K562 (cell line): ENCODE measurements around the gene DPH1. TPM values are rescaled to one million over a fixed set of nuclear protein-coding genes. Genes with fewer than 3 reads are reported as not detected.

ENCODE experiments used
- ATAC-seq: fragments of 200-7000 bp; cut with Tn5 transposase; 3 replicates; pipeline ENCODE4 v1.9.1; 2020; ENCODE audit warnings: moderate library complexity
- BruUV-seq: library from RNA; stranded (reverse); fragments of 400-500 nt; replicated peaks from 2 replicates; lab custom pipeline; 2021; lab: Mats Ljungman, UMichigan
- CTCF ChIA-PET: fragments of 300-600 bp; formaldehyde crosslinking; extraction: SDS; loops from one replicate; lab custom pipeline; 2021; ENCODE audit warnings: low intra/inter-chr PET ratio; lab: Yijun Ruan, JAX
- POLR2A ChIA-PET: fragments of 300-600, 350-650 bp; sonication (Branson Sonifier 250); formaldehyde crosslinking; extraction: SDS; loops from one replicate; lab custom pipeline; 2021; ENCODE audit warnings: antibody characterized with exemption, inconsistent platforms; lab: Yijun Ruan, JAX
- DNase-seq, 4 experiments: peaks; one replicate each; pipeline versions ENCODE4 v3.0.0 to v3.0.0-alpha.2; 2011 to 2018; ENCODE audit warnings: low spot score in 3 of 4, mixed read lengths in 3 of 4; ENCODE audit errors: extremely low read depth in 1 of 4
- FAIRE-seq: peaks from 2 replicates; lab custom pipeline; 2011; peaks lifted over from hg19 to GRCh38; lab: Jason Lieb, UNC
- H2AFZ ChIP-seq: 2 replicates; pipeline ENCODE4 v1.6.0; 2011; ENCODE audit warnings: low read depth, low read length, control low read depth, inconsistent platforms
- H3K27ac ChIP-seq: fragments of 200-600 bp; 3 replicates; pipeline ENCODE4 v1.8.0; 2011; ENCODE audit warnings: low read depth, mild to moderate bottlenecking, control low read depth, inconsistent platforms, low read length, moderate library complexity, mixed read lengths; ENCODE audit errors: extremely low read depth
- H3K27me3 ChIP-seq, 2 experiments: fragments of 300-600 bp in 1 of 2; 2 replicates in 1 of 2; 3 replicates in 1 of 2; pipeline versions ENCODE4 v1.6.0 to v1.8.0; 2011; ENCODE audit warnings: inconsistent platforms in 2 of 2, low read length in 2 of 2, mild to moderate bottlenecking in 1 of 2, mixed read lengths in 1 of 2, moderate library complexity in 1 of 2; ENCODE audit not compliant: control insufficient read depth in 2 of 2, insufficient read depth in 2 of 2
- H3K36me3 ChIP-seq: fragments of 300-600 bp; 3 replicates; pipeline ENCODE4 v1.8.0; 2011; ENCODE audit warnings: mild to moderate bottlenecking, low read length, inconsistent platforms; ENCODE audit not compliant: control insufficient read depth, insufficient read depth
- H3K4me1 ChIP-seq, 2 experiments: fragments of 200-600 bp in 1 of 2; replicated peaks in 1 of 2; 2 replicates in 1 of 2; 3 replicates in 1 of 2; pipeline versions ENCODE4 v1.5.1 to v1.8.0; 2011; ENCODE audit warnings: inconsistent platforms in 2 of 2, low read length in 2 of 2, mild to moderate bottlenecking in 1 of 2, mixed read lengths in 1 of 2, moderate library complexity in 1 of 2; ENCODE audit not compliant: control insufficient read depth in 2 of 2, insufficient read depth in 2 of 2
- H3K4me2 ChIP-seq: 2 replicates; pipeline ENCODE4 v1.6.1; 2011; ENCODE audit warnings: low read length, control low read depth, inconsistent platforms, mixed read lengths; ENCODE audit not compliant: insufficient read depth
- H3K4me3 ChIP-seq: fragments of 200-600 bp; sonication (generic), shearing (Covaris generic); 2 replicates; pipeline ENCODE4 v1.5.1; 2016; ENCODE audit warnings: control low read depth, inconsistent platforms
- H3K79me2 ChIP-seq: fragments of 200-600 bp; 3 replicates; pipeline ENCODE4 v1.8.0; 2011; ENCODE audit warnings: low read length, inconsistent platforms; ENCODE audit not compliant: control insufficient read depth, insufficient read depth
- H3K9ac ChIP-seq, 2 experiments: 2 replicates each; pipeline versions ENCODE4 v1.6.0 to v1.6.1; 2011; ENCODE audit warnings: low read depth in 2 of 2, low read length in 2 of 2, control low read depth in 1 of 2, inconsistent platforms in 1 of 2, mild to moderate bottlenecking in 1 of 2, mixed read lengths in 1 of 2; ENCODE audit not compliant: insufficient read depth in 1 of 2
- H3K9me1 ChIP-seq: one replicate; pipeline ENCODE4 v1.6.0; 2011; ENCODE audit warnings: inconsistent platforms, mild to moderate bottlenecking, low read length, moderate library complexity; ENCODE audit not compliant: control insufficient read depth, insufficient read depth
- H3K9me3 ChIP-seq: replicated peaks from 2 replicates; pipeline ENCODE4 v1.5.1; 2011; ENCODE audit warnings: low read depth, low read length, inconsistent platforms; ENCODE audit not compliant: control insufficient read depth, insufficient read depth
- H4K20me1 ChIP-seq: replicated peaks from 2 replicates; pipeline ENCODE4 v1.6.1; 2011; ENCODE audit warnings: low read length, inconsistent platforms, mixed read lengths; ENCODE audit not compliant: control insufficient read depth, insufficient read depth
- IRF1 ChIP-seq: sonication (generic); formaldehyde crosslinking; IDR thresholded peaks from 2 replicates; pipeline ENCODE4 v1.8.0; 2022; ENCODE audit warnings: missing genetic modification reagents, mild to moderate bottlenecking, borderline replicate concordance
- MECOM ChIP-seq: fragments of 250-450 bp; sonication (Bioruptor Pico); IDR thresholded peaks from 2 replicates; pipeline ENCODE4 v1.8.0; 2022; ENCODE audit warnings: inconsistent platforms
- POLR2G ChIP-seq: fragments of 200-400 bp; formaldehyde crosslinking; IDR thresholded peaks from 2 replicates; pipeline ENCODE4 v1.6.1; 2017; ENCODE audit warnings: low read depth, mild to moderate bottlenecking, antibody characterized with exemption, low read length, moderate library complexity
- WGBS: fragments of 100-300 bp; shearing (Covaris generic); methylation state at CpG from one replicate; pipeline ENCODE4 v1.1.6; 2016; ENCODE audit warnings: low coverage, mixed read lengths; ENCODE audit not compliant: insufficient coverage; ENCODE audit errors: missing lambda C conversion rate; 5-methylcytosine and 5-hydroxymethylcytosine counted together
- in situ Hi-C: fragments of 300-500 bp; cut with MboI; formaldehyde crosslinking; loops from 4 replicates; pipeline ENCODE4 v1.15.0; 2018; ENCODE audit warnings: inconsistent platforms, mixed read lengths
- intact Hi-C: fragments of 100-400 bp; cut with micrococcal nuclease; formaldehyde crosslinking; loops from 2 replicates; pipeline ENCODE4 v1.14.2; 2022
- polyA plus RNA-seq, 8 experiments: library from polyadenylated mRNA; depleted of rRNA in 4 of 8; stranded (reverse) in 5 of 8; unstranded in 3 of 8; fragments of >200 nt; fragmentation: Nextera tagmentation in 2 of 8; fragmentation: Illumina TruSeq in 1 of 8; extraction: Ambion mirVana in 2 of 8; extraction: Trizol in 1 of 8; gene quantifications; 2 replicates each; pipeline versions ENCODE4 v1.2.1 to v1.2.3, GENCODE V29; 2011 to 2014; ENCODE audit warnings: inconsistent platforms in 1 of 8, missing spikeins in 1 of 8
- total RNA-seq, 7 experiments: library from RNA; depleted of rRNA in 6 of 7; stranded (reverse); fragments of >200 nt in 6 of 7; fragmentation: Illumina TruSeq in 2 of 7; extraction: Trizol in 2 of 7; gene quantifications; 2 replicates each; pipeline versions ENCODE4 v1.2.1 to v1.2.3, GENCODE V29; 2011 to 2021; ENCODE audit warnings: low replicate concordance in 1 of 7

DPH1 gene
- total and polyA plus RNA-seq, 9 of the 15 experiments (the other 6 are each of a cell fraction or from before 2014, with no cell fraction given): 0.42 to 40.6 (median 20.2) TPM

GRCh38 chr17:2057175-2057759, 27.3 kb downstream of the DPH1 start (continued):
- TF ChIP-seq IRF1 (CRISPR knock-in tag): no peak

GRCh38 chr17:2057760-2058585, 28.0 kb downstream of the DPH1 start:
- 96% methylated on average over 10 of the region's 98 CpGs for WGBS
- H3K27ac ChIP-seq: no peak overlapping the region
- H3K27me3 ChIP-seq: no peaks in the 10 kb centered on the region
- no peaks in the 10 kb centered on the region for H3K79me2 ChIP-seq
- ATAC-seq: no peak
- H4K20me1 ChIP-seq: no peaks in the 10 kb centered on the region
- no peaks in the 10 kb centered on the region for H3K9me1 ChIP-seq
- no peak overlapping the region for H2AFZ ChIP-seq
- H3K9me3 ChIP-seq: no peaks in the 10 kb centered on the region
- DNase-seq: no peak
- in situ Hi-C loops (no loop called here), intact Hi-C loops (loop anchor here (10.0 kb wide), 1 partner anchor 117 kb away; no protein-coding TSS in a partner anchor)
- POLR2A ChIA-PET: interaction anchor here (0.6 to 0.7 kb wide), 2 partner anchors 27 to 199 kb away, joined by 3 read pairs; no protein-coding TSS in a partner anchor
- no peak overlapping the region for H3K4me3 ChIP-seq
- BruUV-seq: no TSS peak
- no peak overlapping the region for H3K4me2 ChIP-seq
- FAIRE-seq: no peak
- TF ChIP-seq POLR2G (0 out of 2 replicates have a peak, but pooled peaks have one; percentile 39), MECOM (CRISPR knock-in tag) (no peak)
- peaks cover 0 to 51% of the 10 kb centered on the region in 2 experiments; a peak in 2 of 5 replicates for H3K4me1 ChIP-seq
- H3K36me3 ChIP-seq: no peaks in the 10 kb centered on the region
- no peak overlapping the region for H3K9ac ChIP-seq
- CTCF ChIA-PET: no interaction called here
